Lower leg skin (tissue), 4 donors: ENCODE measurements around the gene HDAC5. TPM values are rescaled to one million over a fixed set of nuclear protein-coding genes. Genes with fewer than 3 reads are reported as not detected.

Experiments
- DNase-seq, 2 donors: peaks; one replicate each; pipeline ENCODE4 v3.0.0-alpha.2; 2019; ENCODE audit warnings: low spot score in 2 of 2
- H3K4me3 ChIP-seq: fragments of 200-600 bp; sonication (generic); 2 replicates; pipeline ENCODE4 v1.5.1; 2017; ENCODE audit warnings: mild to moderate bottlenecking, low read depth; ENCODE audit not compliant: poor library complexity, severe bottlenecking
- CTCF ChIP-seq, 3 donors: fragments of 450-650 bp; IDR thresholded peaks; one replicate each; pipeline ENCODE4 v1.5.1; 2016; ENCODE audit warnings: antibody characterized with exemption in 3 of 3, mild to moderate bottlenecking in 3 of 3, moderate library complexity in 2 of 3
- POLR2A ChIP-seq, 2 donors: fragments of 450-650 bp; IDR thresholded peaks; one replicate each; pipeline ENCODE4 v1.6.1; 2016 to 2017; ENCODE audit warnings: antibody characterized with exemption in 2 of 2, mild to moderate bottlenecking in 1 of 2, moderate library complexity in 1 of 2
- WGBS, 2 donors: methylation state at CpG; one replicate each; pipeline ENCODE4 v1.1.5; 2018; 5-methylcytosine and 5-hydroxymethylcytosine counted together
- intact Hi-C: fragments of 100-400 bp; cut with DNase I; formaldehyde crosslinking; loops from one replicate; pipeline ENCODE4 v1.15.0; 2023; ENCODE audit warnings: low total_unique reads
- total RNA-seq, 4 donors: library from RNA; depleted of rRNA; stranded (reverse); fragments of >200 nt; gene quantifications; one replicate each; pipeline ENCODE4 v1.1.0, GENCODE V29; 2016

Gene HDAC5
- total RNA-seq, 4 donors from 2014 or later = 179 to 208 (median 190) TPM

GRCh38 chr17:44077595-44077909 lies 45.9 kb downstream of the HDAC5 start:
- TF ChIP-seq CTCF (IDR thresholded peaks at IDR 0.05) (no peak), POLR2A (IDR thresholded peaks at IDR 0.05) (no peak)
- no peak for DNase-seq
- H3K4me3 ChIP-seq = no peak overlapping the region
- intact Hi-C loops = no loop called here
- WGBS, 2 donors = 55 to 70% methylated on average over 4 of the region's 4 CpGs

GRCh38 chr17:44076716-44077594 lies 46.5 kb downstream of the HDAC5 start:
- no peak overlapping the region for H3K4me3 ChIP-seq
- no peak for DNase-seq
- TF ChIP-seq CTCF (IDR thresholded peaks at IDR 0.05) (no peak), POLR2A (IDR thresholded peaks at IDR 0.05) (no peak)
- intact Hi-C loops = no loop called here
- WGBS, 2 donors = 82% methylated on average over 6 of the region's 6 CpGs

GRCh38 chr17:44075598-44076293 lies 47.7 kb downstream of the HDAC5 start:
- intact Hi-C loops = no loop called here
- DNase-seq = no peak
- TF ChIP-seq CTCF (IDR thresholded peaks at IDR 0.05) (no peak), POLR2A (IDR thresholded peaks at IDR 0.05) (no peak)
- WGBS, 2 donors = 74 to 76% methylated on average over 9 to 10 of the region's 10 CpGs
- H3K4me3 ChIP-seq = no peak overlapping the region

- WGBS, 2 donors = 67 to 72% methylated on average over 9 of the region's 9 CpGs
- no peak for DNase-seq
- no peak overlapping the region for H3K4me3 ChIP-seq
- intact Hi-C loops = no loop called here
- TF ChIP-seq CTCF (IDR thresholded peaks at IDR 0.05) (no peak), POLR2A (IDR thresholded peaks at IDR 0.05) (no peak)
Observed at GRCh38 chr17:44074911-44075285, 48.5 kb downstream of the HDAC5 start.

GRCh38 chr17:44074231-44074910 lies 49.1 kb downstream of the HDAC5 start:
- intact Hi-C loops = no loop called here
- 67 to 83% methylated on average over 5 to 9 of the region's 9 CpGs for WGBS, 2 donors
- no peak overlapping the region for H3K4me3 ChIP-seq
- TF ChIP-seq POLR2A (IDR thresholded peaks at IDR 0.05) = no peak
- no peak for TF ChIP-seq CTCF (IDR thresholded peaks at IDR 0.05)
- no peak for DNase-seq
